ENCODE results near the gene SLC25A25.
A peak's percentile ranks its signal among the peaks of the same experiment; 100 is the strongest.
"Not testable (repeated sequence)": the region's sequence is repeated elsewhere in the genome, so short reads cannot be mapped to it uniquely, and the experiment has no call there.

Gene SLC25A25

DNA sequence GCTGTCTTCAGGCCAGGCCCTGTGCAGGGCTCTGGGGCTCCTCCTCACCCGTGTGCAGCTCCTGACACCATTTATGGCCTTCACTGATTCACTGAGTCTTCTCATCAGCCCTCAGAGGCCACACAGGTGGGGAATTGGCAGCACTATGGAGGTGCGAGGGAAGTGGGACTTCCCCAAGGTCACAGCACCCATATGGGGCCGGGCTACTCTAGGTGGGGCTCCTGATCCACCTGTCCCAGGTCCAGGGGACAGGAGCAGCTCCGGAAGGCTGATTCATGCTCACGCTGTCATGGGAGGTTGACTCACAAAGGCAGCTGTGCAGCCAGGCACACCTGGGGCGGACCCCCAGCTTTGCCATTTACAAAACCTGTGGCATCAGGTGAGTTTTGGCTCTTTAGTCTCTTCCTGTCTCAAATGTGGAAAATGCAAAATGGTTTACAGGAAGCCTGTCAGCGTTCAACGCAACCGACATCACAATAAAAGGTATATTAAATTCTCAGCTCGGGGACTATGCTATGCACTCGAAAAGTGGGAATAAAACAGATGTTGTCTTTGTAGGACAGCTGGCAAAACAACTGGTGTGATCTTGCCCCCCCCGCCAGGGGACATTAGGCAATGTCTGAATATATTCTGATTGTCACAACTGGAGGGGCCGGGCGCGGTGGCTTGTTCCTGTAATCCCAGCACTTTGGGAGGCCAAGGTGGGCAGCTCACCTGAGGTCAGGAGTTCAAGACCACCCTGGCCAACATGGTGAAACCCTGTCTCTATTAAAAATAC lies 15.9 kb upstream of the SLC25A25 start:
- no peak for DNase-seq (ENCODE audit: low read depth)

DNA sequence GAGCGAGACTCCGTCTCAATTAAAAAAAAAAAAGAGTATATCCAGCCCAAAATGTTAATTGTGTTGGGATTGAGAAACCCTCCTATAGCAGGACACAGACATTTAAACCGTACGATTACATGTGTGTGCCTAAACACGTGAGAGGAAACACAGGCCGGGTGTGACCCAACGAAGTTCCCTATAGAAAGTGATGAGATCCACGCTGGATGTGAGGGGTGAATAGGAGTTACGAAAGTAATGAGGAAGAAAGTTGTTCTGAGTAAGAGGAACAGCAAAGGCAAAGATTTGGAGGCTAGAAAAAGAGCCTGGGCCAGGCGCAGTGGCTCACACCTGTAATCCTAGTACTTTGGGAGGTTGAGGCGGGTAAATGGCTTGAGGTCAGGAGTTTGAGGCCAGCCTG lies 14.5 kb upstream of the SLC25A25 start:
- DNase-seq (ENCODE audit: low read depth) = no peak

DNA sequence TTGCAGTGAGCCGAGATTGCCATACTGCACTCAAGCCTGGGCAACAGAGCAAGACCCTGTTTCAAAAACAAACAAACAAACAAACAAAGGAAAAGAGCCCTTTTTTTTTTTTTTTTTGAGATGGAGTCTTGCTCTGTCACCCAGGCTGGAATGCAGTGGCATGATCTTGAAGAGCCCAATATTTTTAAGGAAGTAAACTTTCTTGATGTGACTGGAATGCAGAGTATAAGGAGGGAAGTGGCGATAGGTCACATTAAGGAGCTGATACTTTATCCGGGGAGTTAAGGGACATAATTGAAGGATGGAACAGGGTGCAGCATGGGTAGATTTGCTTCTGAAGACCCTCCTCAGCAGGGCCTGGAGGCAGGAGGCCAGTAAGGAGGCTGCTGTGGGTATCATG lies 13.9 kb upstream of the SLC25A25 start:
- no peak for DNase-seq (ENCODE audit: low read depth)

DNA sequence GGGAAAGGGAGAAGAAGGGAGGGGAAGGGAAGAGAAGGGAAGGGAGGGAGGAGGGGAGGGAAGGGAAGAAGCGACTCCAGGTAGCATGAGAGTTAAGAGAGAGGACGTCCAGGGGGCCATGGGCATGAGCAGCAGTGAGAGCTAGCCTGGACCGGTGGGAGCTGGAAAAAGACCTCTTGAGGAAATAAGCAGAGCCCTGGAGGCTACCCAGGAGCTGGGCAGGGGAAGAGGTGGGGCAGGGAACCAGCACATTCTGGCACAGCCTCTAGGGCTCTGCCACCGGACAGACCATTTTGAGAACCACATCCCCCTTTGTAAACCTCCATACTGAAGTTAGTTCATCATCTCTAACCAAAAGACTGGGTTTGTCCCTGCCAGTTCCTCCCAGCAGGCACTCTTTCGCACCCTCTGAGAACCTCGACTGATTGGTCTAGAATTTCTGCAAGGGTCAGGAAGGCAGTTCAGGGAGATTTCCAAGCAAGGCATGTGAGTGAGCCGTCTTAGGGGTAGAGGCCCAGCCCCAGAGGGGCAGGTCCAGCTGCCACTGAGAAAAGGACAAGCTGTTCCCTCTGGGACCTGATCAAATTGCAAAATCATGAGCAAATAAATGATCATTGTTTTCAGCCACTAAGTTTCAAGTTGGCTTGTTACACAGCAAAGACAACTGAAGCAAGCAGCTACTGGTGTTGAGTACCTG lies 12.5 kb upstream of the SLC25A25 start:
- no peak for DNase-seq (ENCODE audit: low read depth)

DNA sequence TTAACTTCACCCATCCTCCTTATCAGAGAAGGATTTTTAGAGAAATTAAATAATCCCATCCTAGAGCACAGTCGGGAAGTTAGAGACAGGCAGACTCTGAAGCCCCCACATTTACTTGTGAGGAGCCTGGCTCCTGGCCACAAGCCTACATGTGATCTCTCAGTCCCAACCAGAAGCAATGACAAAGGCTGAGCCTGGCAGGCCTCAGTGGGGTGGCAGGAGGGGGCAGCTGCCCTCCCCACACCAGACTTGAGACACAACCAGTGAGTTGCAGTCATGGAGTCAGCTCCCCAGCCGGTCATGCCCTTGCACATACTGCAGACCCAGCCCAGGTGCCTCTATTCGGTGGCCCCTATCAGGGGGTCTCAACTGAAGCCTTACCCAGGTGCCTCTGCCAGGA lies 11.9 kb upstream of the SLC25A25 start:
- DNase-seq (ENCODE audit: low read depth) = no peak

- no peak for DNase-seq (ENCODE audit: low read depth)
Measured at GRCh38 chr9:128056887-128057723, 10.9 kb upstream of the SLC25A25 start.

DNA sequence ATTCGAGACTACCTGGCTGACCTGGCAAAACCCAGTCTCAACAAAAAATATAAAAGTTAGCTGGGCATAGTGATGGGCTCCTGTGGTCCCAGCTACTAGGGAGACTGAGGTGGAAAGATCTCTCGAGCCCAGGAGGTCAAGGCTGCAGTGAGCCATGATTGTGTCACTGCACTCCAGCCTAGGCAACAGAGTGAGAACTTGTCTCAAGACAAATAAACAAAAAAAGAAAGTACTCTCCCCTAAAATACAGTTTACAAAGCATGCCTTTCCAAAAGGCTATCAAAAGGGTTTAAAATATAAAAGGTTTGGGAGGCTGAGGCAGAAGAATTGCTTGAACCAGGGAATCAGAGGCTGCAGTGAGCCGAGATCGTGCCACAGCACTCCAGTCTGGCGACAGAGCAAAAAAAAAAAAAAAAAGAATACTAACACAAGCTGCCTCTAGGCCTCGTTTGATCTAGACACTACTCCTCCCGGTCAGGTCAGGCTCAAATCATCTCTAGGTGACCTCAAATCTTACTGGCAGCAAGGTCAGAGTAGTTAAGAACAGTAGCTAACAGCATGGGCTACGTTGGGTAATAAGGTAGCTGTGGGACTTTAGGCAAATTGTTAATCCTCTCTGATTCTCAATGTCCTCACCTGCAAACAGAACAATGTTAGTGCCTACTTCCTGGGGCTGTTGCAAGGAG lies 10.2 kb upstream of the SLC25A25 start:
- no peak for DNase-seq (ENCODE audit: low read depth)

- no peak for DNase-seq (ENCODE audit: low read depth)
Measured at GRCh38 chr9:128059365-128059983, 8.6 kb upstream of the SLC25A25 start.

GRCh38 chr9:128061275-128061960 lies 6.6 kb upstream of the SLC25A25 start:
- no peak for DNase-seq (ENCODE audit: low read depth)

DNA sequence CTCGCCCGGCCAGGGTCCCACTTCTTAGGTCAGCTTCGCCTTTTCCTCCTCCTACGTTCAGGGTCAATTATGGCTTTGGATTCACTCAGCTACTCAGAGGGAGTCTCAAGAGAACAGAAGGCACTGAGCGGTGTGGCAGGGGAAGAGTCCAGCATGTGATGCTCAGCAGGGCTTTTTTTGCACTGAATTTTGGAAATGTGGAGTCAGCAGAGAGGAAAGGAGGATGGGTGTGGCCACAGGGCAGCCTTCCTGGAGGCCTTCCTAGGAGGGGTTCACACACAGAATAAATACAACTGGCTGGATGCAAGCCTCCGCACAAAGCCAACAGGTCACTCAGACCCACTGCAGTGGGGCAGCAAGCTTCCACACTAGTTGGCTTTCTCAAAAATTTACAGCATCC lies 5.8 kb upstream of the SLC25A25 start:
- DNase-seq (ENCODE audit: low read depth) = no peak

- DNase-seq (ENCODE audit: low read depth) = no peak
Measured at GRCh38 chr9:128062846-128063831, 4.9 kb upstream of the SLC25A25 start.

DNA sequence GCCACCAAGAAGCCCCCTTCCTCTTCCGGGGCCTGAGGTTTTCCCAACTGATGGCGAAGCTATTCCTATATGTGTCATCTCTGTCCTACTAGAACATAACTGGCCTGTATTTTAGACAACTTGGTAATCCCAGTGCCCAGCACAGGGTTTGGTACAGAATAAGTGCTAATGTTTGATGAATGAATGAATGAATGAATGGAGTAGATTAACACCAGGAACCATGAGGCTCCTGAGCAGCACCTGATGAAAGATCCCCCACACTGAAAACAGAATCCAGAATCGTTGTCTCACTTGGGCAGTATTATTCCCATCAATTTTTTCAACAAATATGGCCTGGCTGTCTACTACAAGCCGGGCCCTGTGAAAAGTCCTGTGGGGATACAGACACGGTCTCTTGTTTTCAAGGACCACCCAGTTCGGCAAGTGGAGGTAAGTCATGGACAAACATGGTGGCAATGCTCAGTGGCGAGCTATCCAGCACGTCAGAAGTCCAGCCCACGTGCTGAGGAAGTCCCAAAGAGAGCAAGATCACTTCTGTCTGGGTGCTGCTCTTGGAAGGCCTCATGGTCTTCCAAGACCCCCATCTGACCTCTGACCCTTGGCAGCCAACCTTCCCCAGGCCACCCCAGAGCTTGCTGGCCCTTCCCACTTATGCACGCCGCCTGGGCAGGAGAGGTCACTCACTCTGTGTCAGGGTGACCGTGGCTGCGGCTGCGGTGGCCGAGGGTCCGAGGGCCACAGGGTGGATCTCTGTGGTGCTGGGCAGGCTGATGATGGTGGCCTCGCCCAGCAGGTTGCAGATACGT lies 1.9 kb upstream of the SLC25A25 start:
- no peak for DNase-seq (ENCODE audit: low read depth)

- DNase-seq (ENCODE audit: low read depth) = peak; percentile 99
Measured at GRCh38 chr9:128066713-128067644, 1.1 kb upstream of the SLC25A25 start, which contains the start of gene NAIF1. Gene NAIF1, minus strand, starts transcription at chr9:128067320. Its CDS starts 219 bp downstream, at chr9:128067101.

- peak; percentile 25 for DNase-seq (ENCODE audit: low read depth)
Measured at GRCh38 chr9:128068386-128069205, 564 bp downstream of the SLC25A25 start.

DNA sequence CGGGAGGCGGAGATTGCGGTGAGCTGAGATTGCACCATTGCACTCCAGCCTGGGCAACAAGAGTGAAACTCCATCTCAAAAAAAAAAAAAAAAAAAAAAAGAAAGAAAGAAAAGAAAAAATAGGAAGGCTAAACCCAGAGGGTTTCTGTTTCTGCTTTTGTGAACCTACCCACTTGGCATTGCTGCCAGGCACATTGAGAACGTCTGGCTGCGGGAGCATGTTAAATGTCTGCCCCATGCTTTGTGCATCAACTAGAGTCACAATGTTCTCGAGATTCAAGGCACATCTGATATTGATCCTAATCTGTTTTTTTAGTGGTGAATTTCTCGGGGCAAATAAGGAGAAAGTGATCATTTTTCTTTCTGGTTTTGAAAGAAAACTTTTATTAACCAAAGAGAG lies 2.8 kb downstream of the SLC25A25 start:
- DNase-seq (ENCODE audit: low read depth) = peak; percentile 21

- not testable (repeated sequence) for DNase-seq (ENCODE audit: low read depth)
Measured at GRCh38 chr9:128071475-128071874, 3.4 kb downstream of the SLC25A25 start.

Measured in EH (cell line).